HepG2 (cell line): Measurements from ENCODE around the gene R3HDM1. TPM values are rescaled to one million over a fixed set of nuclear protein-coding genes. Genes with fewer than 3 reads are reported as not detected.

Experiments used
- ATAC-seq: fragments of 200-7000 bp; cut with Tn5 transposase; 3 replicates; pipeline ENCODE4 v1.9.1; 2020; ENCODE audit warnings: mild to moderate bottlenecking, moderate library complexity
- BruUV-seq: library from RNA; stranded (reverse); fragments of 400-500 nt; replicated peaks from 2 replicates; lab custom pipeline; 2021; lab: Mats Ljungman, UMichigan
- CTCF ChIA-PET: fragments of 300-600 bp; formaldehyde crosslinking; extraction: SDS; loops from one replicate; lab custom pipeline; 2021; ENCODE audit warnings: low total read pairs, inconsistent platforms, low intra/inter-chr PET ratio; lab: Yijun Ruan, JAX
- POLR2A ChIA-PET: fragments of 350-600 bp; sonication (Branson Sonifier 250); formaldehyde crosslinking; loops from one replicate; lab custom pipeline; 2020; ENCODE audit warnings: antibody characterized with exemption, inconsistent platforms; lab: Yijun Ruan, JAX
- DNase-seq: peaks from one replicate; pipeline ENCODE4 v3.0.0-alpha.2; 2015; ENCODE audit warnings: low spot score
- FAIRE-seq: peaks from 3 replicates; lab custom pipeline; 2011; peaks lifted over from hg19 to GRCh38; lab: Jason Lieb, UNC
- H2AFZ ChIP-seq: one replicate; pipeline ENCODE4 v1.6.1; 2011; ENCODE audit warnings: low read length, inconsistent platforms
- H3K27ac ChIP-seq: fragments of 300-600 bp; 3 replicates; pipeline ENCODE4 v1.8.0; 2011; ENCODE audit warnings: mixed run types, mild to moderate bottlenecking, mixed read lengths, low read length, inconsistent platforms; ENCODE audit not compliant: insufficient read depth; ENCODE audit errors: extremely low read length
- H3K27me3 ChIP-seq, 2 experiments: fragments of 200-600 bp in 1 of 2; 2 replicates in 1 of 2; 3 replicates in 1 of 2; pipeline versions ENCODE4 v1.6.0 to v1.8.0; 2011; ENCODE audit warnings: low read length in 2 of 2, mild to moderate bottlenecking in 2 of 2, moderate library complexity in 2 of 2, inconsistent platforms in 1 of 2; ENCODE audit not compliant: insufficient read depth in 2 of 2, control insufficient read depth in 1 of 2
- H3K36me3 ChIP-seq, 2 experiments: fragments of 200-600 bp in 1 of 2; replicated peaks in 1 of 2; 2 replicates in 1 of 2; 3 replicates in 1 of 2; pipeline versions ENCODE4 v1.5.1 to v1.8.0; 2011; ENCODE audit warnings: low read length in 2 of 2, inconsistent platforms in 1 of 2; ENCODE audit not compliant: insufficient read depth in 2 of 2, control insufficient read depth in 1 of 2
- H3K4me1 ChIP-seq: 2 replicates; pipeline ENCODE4 v1.5.1; 2012; ENCODE audit warnings: low read length, inconsistent platforms; ENCODE audit not compliant: insufficient read depth
- H3K4me2 ChIP-seq: 2 replicates; pipeline ENCODE4 v1.6.0; 2011; ENCODE audit warnings: low read depth, low read length, inconsistent platforms
- H3K4me3 ChIP-seq, 3 experiments: fragments of 200-600 bp in 1 of 3; sonication (generic), shearing (Covaris generic) in 1 of 3; replicated peaks in 1 of 3; 2 replicates each; pipeline ENCODE4 v1.5.1; 2011 to 2016; ENCODE audit warnings: low read length in 3 of 3, inconsistent platforms in 2 of 3, low read depth in 2 of 3, mild to moderate bottlenecking in 2 of 3, control low read depth in 1 of 3, mixed read lengths in 1 of 3; ENCODE audit not compliant: insufficient read depth in 1 of 3
- H3K79me2 ChIP-seq: one replicate; pipeline ENCODE4 v1.6.1; 2011; ENCODE audit warnings: low read length, inconsistent platforms; ENCODE audit not compliant: insufficient read depth
- H3K9ac ChIP-seq: 2 replicates; pipeline ENCODE4 v1.6.0; 2011; ENCODE audit warnings: mild to moderate bottlenecking, low read depth, low read length, inconsistent platforms; ENCODE audit not compliant: insufficient read depth
- H3K9me3 ChIP-seq: 2 replicates; pipeline ENCODE4 v1.5.1; 2012; ENCODE audit warnings: mild to moderate bottlenecking, low read length
- H4K20me1 ChIP-seq: 2 replicates; pipeline ENCODE4 v1.6.0; 2011; ENCODE audit warnings: inconsistent platforms, mild to moderate bottlenecking, low read length, moderate library complexity; ENCODE audit not compliant: insufficient read depth
- ATM ChIP-seq: fragments of 450-650 bp; IDR thresholded peaks from 2 replicates; pipeline ENCODE4 v1.7.1; 2017; ENCODE audit warnings: mild to moderate bottlenecking, borderline replicate concordance
- CREBL2 ChIP-seq: sonication (generic); formaldehyde crosslinking; IDR thresholded peaks from 2 replicates; pipeline ENCODE4 v1.8.1; 2023; ENCODE audit warnings: missing genetic modification reagents, mild to moderate bottlenecking, borderline replicate concordance
- HMGXB3 ChIP-seq: sonication (generic); formaldehyde crosslinking; IDR thresholded peaks from 2 replicates; pipeline ENCODE4 v1.4.0; 2020; ENCODE audit warnings: missing genetic modification reagents, borderline replicate concordance
- IKZF4 ChIP-seq: sonication (generic); formaldehyde crosslinking; IDR thresholded peaks from 2 replicates; pipeline ENCODE4 v1.5.1; 2020; ENCODE audit warnings: borderline replicate concordance, mild to moderate bottlenecking, low read depth, missing genetic modification reagents; ENCODE audit errors: not compliant biosample characterization
- KLF6 ChIP-seq: IDR thresholded peaks from 2 replicates; pipeline ENCODE4 v1.8.0; 2016; ENCODE audit warnings: missing biosample characterization, missing genetic modification reagents
- TFDP2 ChIP-seq: sonication (generic); formaldehyde crosslinking; IDR thresholded peaks from 2 replicates; pipeline ENCODE4 v1.4.0; 2020; ENCODE audit warnings: missing genetic modification reagents
- ZNF572 ChIP-seq: sonication (generic); formaldehyde crosslinking; IDR thresholded peaks from 2 replicates; pipeline ENCODE4 v1.5.1; 2020; ENCODE audit warnings: mild to moderate bottlenecking, missing genetic modification reagents
- ZNF816 ChIP-seq: sonication (generic); formaldehyde crosslinking; IDR thresholded peaks from 2 replicates; pipeline ENCODE4 v1.8.0; 2022; ENCODE audit warnings: missing genetic modification reagents, mild to moderate bottlenecking, borderline replicate concordance
- in situ Hi-C: cut with HindIII; loops from 2 replicates; pipeline ENCODE4 v1.10.0; 2017; ENCODE audit warnings: low pct_unique_long_range_greater_than_20kb; ENCODE audit not compliant: extremely low pct_ligation_motif_present
- intact Hi-C: fragments of 100-400 bp; cut with micrococcal nuclease; formaldehyde crosslinking; loops from one replicate; pipeline ENCODE4 v1.10.0; 2022; ENCODE audit not compliant: unreplicated experiment
- polyA plus RNA-seq, 8 experiments: library from polyadenylated mRNA; depleted of rRNA in 3 of 8; stranded (reverse) in 7 of 8; unstranded in 1 of 8; fragments of >200 nt; fragmentation: Illumina TruSeq in 4 of 8; extraction: Trizol in 4 of 8; gene quantifications; 2 replicates each; pipeline versions ENCODE4 v1.2.1 to v1.2.3, GENCODE V29; 2011 to 2016; ENCODE audit warnings: low read depth in 4 of 8, missing spikeins in 1 of 8, mixed read lengths in 1 of 8; ENCODE audit not compliant: insufficient read depth in 1 of 8
- total RNA-seq, 5 experiments: library from RNA; depleted of rRNA; stranded (reverse); fragments of >200 nt; fragmentation: Illumina TruSeq; extraction: Trizol; gene quantifications; 2 replicates each; pipeline ENCODE4 v1.2.3, GENCODE V29; 2016; ENCODE audit warnings: low read depth in 1 of 5
- TF ChIP-seq, protein P1 (sequence below): sonication (generic); formaldehyde crosslinking; IDR thresholded peaks from 2 replicates; pipeline ENCODE4 v1.4.0; 2020; ENCODE audit warnings: missing genetic modification reagents
- TF ChIP-seq, protein P2 (sequence below): IDR thresholded peaks from 2 replicates; pipeline ENCODE4 v1.6.1; 2012; ENCODE audit warnings: low read depth, low read length, improper control_type of control experiment

The R3HDM1 gene
- total and polyA plus RNA-seq, 2 of the 13 experiments (the other 11 are each of a cell fraction or from before 2014, with no cell fraction given), result 15.7 to 54.3 TPM

DNA sequence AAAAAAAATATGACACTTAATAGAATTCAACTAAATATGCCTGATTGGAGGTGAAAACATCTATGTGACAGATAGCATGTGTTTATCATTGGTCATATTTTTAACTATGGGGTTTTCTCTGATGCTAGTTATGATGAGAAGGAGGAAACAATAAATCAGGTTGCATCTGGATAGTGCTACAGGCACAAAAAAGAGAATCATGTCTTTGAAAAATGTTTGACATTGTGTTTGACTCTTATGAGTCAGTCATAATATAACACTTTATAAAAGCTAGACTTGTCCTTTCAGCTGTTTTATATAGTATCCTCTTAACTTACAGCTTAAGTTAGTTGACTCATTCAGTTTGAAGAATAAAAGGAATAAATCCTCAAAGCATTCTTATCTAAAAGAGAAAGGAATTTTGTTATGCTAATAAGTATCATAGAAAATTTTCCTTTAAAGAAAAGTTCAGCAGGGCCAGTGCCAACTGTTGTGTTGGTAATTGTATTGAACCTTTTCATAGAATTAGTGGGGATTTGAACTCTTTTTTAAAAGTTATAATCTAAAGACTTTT is 131.9 kb downstream of the R3HDM1 start (continued):
- TF ChIP-seq, protein P1, sequence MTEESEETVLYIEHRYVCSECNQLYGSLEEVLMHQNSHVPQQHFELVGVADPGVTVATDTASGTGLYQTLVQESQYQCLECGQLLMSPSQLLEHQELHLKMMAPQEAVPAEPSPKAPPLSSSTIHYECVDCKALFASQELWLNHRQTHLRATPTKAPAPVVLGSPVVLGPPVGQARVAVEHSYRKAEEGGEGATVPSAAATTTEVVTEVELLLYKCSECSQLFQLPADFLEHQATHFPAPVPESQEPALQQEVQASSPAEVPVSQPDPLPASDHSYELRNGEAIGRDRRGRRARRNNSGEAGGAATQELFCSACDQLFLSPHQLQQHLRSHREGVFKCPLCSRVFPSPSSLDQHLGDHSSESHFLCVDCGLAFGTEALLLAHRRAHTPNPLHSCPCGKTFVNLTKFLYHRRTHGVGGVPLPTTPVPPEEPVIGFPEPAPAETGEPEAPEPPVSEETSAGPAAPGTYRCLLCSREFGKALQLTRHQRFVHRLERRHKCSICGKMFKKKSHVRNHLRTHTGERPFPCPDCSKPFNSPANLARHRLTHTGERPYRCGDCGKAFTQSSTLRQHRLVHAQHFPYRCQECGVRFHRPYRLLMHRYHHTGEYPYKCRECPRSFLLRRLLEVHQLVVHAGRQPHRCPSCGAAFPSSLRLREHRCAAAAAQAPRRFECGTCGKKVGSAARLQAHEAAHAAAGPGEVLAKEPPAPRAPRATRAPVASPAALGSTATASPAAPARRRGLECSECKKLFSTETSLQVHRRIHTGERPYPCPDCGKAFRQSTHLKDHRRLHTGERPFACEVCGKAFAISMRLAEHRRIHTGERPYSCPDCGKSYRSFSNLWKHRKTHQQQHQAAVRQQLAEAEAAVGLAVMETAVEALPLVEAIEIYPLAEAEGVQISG, result no peak
- TF ChIP-seq KLF6 (CRISPR knock-in tag), result no peak
- no peak for TF ChIP-seq CREBL2 (CRISPR knock-in tag)
- TF ChIP-seq ZNF816 (CRISPR knock-in tag), result no peak
- no peak for TF ChIP-seq TFDP2 (CRISPR knock-in tag)
- no peak for TF ChIP-seq IKZF4

GRCh38 chr2:135664623-135665068 is 133.4 kb downstream of the R3HDM1 start:
- POLR2A ChIA-PET, result no interaction called here
- ATAC-seq, result no peak
- Histone ChIP-seq H3K4me2 (no peak overlapping the region), H3K79me2 (no peaks in the 10 kb centered on the region), H3K27me3 (no peaks in the 10 kb centered on the region), H3K4me1 (no peaks in the 10 kb centered on the region), H3K36me3 (peaks cover 4 to 26% of the 10 kb centered on the region in 2 experiments; a peak in 4 of 5 replicates), H2AFZ (no peak overlapping the region), H3K9me3 (no peaks in the 10 kb centered on the region), H3K27ac (no peak overlapping the region), H3K4me3 (no peak overlapping the region), H3K9ac (no peak overlapping the region), H4K20me1 (no peaks in the 10 kb centered on the region)
- CTCF ChIA-PET, result no interaction called here
- intact Hi-C loops (no loop called here), in situ Hi-C loops (no loop called here)
- no TSS peak for BruUV-seq
- DNase-seq, result no peak
- no peak for FAIRE-seq
- TF ChIP-seq ATM (no peak), HMGXB3 (CRISPR knock-in tag) (no peak), ZNF572 (CRISPR knock-in tag) (no peak)
- TF ChIP-seq, protein P2, sequence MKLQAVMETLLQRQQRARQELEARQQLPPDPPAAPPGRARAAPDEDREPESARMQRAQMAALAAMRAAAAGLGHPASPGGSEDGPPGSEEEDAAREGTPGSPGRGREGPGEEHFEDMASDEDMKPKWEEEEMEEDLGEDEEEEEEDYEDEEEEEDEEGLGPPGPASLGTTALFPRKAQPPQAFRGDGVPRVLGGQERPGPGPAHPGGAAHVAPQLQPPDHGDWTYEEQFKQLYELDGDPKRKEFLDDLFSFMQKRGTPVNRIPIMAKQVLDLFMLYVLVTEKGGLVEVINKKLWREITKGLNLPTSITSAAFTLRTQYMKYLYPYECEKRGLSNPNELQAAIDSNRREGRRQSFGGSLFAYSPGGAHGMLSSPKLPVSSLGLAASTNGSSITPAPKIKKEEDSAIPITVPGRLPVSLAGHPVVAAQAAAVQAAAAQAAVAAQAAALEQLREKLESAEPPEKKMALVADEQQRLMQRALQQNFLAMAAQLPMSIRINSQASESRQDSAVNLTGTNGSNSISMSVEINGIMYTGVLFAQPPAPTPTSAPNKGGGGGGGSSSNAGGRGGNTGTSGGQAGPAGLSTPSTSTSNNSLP, result no peak
